Activated CD4-positive, alpha-beta T cell treated with anti-CD3 and anti-CD28 coated beads, Interleukin-2, amount 50 U/mL, for 24 hours (primary cell): ENCODE measurements around the gene ELMOD1.

Experiments
- DNase-seq, 2 donors: peaks; one replicate each; pipeline ENCODE4 v3.0.0-alpha.2; 2020; ENCODE audit warnings: low read depth in 1 of 2, low spot score in 1 of 2

ELMOD1 gene

DNA sequence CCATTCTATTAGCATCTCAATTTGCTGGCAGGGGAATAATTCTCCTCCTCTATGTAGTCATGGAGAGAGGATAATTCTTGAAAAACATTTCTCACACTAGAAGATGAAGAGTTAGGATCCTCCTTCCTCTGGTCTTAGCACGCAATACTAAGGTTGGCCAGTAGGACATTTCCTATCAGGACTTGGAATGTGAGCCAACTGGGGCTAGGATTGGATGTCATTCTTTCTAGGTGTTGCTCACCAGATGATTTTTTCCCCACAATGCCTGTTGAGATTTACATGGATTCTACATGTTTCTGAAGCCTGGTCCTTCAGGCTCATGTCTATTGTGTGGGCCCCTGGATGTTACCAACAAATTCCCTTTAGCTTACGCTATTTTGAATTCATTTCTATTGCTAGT lies 92.9 kb downstream of the ELMOD1 start:
- no peak for DNase-seq

DNA sequence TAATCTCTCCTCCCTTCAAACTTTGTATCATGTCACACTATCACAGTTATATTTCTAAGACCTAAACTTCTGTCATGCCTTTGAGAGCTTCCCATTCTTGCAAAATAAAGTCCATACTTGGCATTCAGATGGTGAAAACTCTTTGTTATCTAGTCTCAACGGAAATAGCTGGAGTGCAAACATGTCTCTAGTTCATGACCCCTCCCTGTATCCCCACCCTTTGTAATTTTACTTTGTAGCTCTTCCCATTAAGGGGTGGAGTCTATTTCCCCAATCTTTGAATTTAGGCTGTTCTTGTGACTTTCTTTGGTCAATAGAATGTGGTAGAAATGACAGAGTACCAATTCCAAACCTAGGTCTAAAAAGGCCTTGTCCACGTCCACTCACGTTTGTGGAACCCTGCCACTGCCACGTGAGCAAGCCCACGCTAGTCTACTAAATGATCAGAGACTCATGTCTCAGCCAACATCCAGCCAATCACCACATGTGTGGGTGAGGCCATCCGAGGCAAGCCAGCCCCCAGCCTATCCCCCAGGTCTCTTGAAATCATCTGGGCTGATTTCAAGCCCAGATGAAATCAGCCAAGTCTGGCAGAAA lies 97.5 kb downstream of the ELMOD1 start:
- no peak for DNase-seq

DNA sequence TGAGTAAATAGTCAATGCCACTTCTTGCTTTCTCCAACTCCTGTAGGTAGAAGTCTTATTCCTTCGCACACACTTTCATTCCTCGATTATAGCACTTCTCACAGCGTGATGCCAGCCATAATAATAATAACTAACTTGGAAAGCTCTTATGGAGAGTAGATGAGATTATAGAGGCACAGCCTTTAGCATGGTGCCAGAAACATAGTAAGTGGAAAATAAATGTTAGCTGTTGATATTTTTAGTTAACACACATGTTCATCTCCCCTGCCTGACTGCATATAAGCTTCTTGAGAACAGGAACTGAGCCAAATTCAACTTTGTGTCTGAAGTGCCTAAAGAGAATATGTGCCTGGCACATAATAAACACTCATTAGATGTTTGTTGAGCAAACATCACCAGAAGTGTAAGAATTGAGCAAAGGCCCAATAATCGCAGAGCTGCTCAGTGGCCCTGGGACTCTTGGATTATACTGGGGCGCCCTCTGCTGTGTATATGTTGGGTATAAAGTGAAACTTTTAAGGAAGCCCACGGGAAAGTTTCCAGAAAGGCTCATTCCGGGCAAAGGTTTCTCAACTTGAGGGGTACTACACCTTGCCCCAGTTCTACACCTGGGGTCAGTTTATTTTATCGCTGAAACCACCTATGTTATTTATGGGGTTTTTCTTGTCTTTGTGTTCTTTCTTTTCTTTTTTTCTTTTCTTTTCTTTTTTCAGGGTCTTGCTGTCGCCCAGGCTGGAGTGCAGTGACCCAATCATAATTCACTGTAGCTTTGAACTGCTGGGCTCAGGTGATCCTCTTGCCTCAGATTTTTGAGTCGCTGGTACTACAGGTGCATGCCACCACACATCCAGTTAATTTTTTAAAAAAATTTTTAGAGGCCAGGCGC lies 98.6 kb downstream of the ELMOD1 start:
- peak; percentile 8 to 48 for DNase-seq

DNA sequence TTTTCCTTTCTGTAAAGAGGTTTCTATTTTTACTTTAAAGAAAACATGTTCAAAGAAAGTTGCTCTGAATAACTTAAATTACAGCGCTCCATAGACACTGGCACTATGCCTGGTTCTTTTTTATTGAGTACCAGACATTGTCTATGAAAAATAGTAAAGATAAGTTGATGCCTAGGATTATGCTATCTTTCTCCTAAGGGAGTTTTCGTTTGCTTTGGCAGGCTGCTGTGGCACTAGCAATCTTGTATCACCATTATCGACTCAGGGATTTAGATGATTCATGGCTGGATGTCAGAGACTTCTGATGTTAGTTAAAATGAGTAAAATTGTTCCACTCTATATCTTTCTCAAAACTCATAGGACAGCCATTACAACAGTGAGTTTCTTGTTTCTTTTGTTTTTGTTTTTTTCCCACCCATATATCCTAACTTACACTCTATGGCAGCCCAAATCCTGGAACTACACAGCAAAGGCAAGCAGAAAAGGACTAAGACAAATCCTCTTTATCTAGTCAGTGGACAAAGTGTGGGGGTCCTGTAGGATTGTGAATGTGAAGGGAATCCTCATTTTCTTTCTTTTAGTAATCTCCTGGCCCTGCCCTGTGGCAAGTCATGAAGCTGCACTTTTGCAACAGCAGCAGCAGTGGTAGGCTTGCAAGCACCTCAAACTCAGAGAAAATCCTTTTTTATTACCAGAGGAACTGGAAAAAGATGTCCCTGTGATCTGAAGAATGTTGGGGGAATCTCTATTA lies 100.2 kb downstream of the ELMOD1 start:
- no peak for DNase-seq

DNA sequence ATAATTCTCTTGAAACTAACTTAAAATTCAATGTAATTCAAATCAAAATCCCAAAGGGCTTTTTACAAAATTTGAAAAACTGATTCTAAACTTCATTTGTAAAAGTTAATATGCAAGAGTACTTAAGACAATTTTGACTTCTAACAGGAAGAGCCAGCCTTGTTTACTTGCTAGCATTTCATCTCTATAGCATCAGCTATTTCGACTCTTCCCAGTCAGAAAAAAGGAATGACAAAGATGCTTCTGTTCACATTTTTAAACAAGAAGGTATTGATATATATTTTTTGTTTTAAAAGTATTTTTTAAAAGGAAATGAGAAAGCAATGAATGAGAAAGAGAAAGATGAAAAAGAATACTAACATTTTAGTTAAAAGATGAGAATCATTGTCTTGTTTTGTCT lies 104.5 kb downstream of the ELMOD1 start:
- no peak for DNase-seq

DNA sequence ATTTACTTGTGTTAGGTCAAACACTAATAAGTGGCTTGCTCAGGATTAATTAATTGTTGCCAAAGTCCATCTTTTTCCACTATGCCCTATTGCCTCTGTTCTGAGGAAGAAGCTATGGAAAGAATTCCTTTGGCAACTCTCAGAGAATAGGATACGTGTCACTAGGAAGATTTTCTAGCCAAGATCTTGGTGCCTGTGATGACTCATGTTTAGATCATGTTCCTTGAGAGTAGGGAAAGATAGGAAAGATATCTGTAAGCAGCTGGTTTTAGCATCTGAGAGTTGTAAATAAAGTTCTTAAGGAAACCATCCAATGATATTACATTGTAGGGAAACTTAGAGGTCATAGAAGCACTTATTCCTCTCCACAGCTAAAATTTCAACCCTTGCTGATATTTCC lies 105.2 kb downstream of the ELMOD1 start:
- DNase-seq = no peak

DNA sequence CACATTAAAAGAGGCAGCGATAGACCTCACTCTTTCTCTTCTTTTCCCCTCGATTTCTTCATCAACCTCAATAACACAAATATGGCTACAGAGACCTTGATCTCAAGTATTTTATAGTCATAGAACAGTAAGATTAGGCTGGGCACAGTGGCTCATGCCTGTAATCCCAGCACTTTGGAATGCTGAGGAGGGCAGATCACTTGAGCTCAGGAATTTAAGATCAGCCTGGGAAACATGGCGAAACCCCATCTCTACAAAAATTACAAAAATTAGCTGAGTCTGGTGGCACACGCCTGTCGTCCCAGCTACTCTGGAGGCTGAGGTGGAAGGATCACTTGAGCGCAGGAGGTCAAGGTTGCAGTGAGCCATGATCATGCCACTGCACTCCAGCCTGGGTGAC lies 106.3 kb downstream of the ELMOD1 start:
- DNase-seq = no peak

DNA sequence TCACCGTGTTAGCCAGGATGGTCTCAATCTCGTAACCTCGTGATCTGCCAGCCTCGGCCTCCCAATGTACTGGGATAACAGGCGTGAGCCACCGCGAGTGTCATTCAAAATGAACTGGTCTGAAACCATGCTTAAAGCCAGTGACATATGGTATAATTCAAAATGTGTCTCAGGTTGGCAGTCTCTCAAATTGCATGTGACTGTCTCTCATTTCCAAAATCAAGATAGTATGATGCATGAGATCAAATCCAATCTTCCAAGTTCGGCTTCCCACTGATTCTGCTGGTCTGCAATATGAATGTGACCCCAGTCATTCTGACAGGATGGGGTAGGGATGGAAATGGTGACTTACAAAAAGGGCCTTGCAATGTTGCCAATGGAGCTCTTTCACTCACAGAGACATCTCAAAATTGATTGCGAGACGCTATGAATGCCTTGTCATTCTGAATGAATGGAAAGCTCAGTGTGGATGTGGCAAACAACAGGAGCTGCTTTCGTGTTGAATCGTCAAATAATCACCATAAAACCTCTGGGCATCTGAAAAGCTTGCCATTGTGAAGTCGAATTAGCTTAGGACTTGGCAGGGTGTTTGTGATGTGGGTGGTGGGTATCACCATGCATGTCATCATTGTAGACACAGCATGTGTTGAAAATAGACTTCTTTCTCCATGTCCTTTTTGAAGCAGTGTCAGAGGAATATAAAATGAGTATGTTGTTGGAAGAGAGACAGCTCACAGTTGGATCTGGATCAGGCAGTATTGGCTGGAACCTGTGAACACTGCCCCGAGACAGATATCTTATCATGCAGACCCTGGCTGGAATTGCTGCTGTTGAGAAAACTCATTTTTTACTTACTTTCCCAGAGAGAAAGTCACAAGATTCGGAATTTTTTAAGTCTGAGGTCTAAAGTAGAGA lies 108.7 kb downstream of the ELMOD1 start:
- DNase-seq = no peak

DNA sequence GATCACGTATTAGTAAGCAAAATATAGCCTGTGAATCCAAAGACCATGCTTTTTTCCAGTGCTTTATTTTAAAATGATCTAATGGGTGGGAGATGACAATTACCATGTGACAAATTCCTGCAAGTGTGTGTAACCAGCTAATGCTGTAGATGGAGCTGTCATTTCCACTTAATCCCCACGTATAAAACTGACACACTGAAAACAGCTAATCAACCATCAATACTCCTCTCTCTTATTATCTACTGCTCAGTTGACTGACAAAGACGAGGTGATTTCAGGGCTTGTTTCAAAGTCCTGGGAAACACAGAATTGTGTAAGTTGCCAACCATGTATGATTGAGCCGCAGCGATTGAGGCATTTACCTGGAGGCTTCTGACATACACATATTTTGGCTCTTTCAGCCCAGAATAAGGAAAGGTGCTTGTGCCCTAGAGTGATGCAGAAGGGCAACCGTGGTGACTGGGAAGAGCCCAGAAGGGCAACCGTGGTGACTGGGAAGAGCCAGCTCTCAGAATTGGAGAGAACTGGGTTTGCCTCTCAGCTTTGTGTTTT lies 111.2 kb downstream of the ELMOD1 start:
- no peak for DNase-seq

DNA sequence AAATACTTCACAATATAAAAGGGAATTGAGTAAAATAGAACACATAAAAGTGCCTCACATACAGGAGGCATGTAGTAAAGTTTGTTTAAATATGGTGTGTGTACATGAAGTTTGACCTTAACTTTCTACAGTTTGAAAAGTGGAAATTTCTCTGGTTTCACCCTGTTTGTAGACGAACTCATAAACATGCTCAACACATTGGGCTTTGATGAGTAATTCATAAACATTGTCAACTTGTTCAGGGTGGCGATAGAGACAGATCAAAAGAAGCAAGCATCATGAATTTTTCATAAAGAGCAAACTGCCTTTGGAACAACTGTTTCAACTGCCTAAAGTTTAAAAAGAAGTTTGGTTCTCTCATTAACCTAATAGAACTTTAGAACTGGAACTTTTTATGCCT lies 111.8 kb downstream of the ELMOD1 start:
- DNase-seq = no peak

DNA sequence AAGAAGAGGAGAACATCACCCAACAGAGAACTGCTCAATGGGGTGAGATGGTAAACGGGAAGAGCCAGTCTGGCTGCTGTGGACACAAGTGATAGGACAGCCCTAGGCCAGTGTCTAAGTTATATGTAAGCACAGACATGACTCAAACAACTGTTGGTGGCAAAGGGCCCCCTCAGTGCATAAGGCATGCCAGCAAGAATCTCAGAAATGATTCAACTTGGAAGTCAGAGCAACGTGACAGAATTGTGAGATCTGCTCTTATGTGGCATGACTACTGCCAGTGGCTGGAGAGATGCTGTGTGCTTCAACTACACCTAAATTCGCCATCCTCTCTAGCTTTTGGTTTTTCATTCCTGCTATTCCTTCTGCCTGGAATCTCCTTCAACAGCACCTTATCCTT lies 113.5 kb downstream of the ELMOD1 start:
- DNase-seq = no peak

DNA sequence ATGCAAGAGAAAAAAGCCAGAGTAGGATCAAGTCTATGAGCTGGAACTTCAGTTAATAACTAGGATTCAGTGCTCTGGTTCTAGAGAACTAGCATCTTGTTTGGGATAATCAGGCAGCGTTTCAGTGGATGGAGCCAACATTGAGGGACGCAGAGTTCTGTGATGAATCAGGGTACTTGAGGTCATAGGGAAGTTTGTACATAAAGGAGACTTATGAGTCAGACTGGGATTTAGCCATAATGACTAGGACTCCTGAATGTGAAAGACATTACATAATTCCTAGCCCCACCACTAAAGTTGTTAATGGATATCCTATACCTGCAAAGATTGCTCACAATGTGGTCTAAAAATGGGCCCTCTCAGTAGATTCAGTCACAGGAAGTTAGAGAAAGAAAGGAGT lies 114.1 kb downstream of the ELMOD1 start:
- DNase-seq = no peak

DNA sequence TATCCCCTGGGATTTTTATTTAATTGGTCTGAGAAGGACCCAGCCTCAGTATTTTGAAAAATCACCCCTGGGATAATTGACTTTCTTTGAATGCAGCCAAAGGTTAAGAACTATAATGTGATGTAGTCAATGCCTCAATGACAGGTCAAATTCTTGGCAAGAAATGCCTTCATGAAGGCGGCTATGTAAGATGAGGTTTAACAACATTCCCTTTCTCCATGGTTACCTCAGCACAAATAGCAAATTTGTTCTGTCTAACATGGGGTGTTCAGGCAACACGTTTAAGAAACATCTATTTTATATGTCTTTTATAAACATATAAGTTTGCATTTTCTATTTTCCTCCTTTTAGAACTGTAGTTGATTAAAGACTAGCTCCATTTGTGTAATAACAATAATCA lies 115.6 kb downstream of the ELMOD1 start:
- no peak for DNase-seq

DNA sequence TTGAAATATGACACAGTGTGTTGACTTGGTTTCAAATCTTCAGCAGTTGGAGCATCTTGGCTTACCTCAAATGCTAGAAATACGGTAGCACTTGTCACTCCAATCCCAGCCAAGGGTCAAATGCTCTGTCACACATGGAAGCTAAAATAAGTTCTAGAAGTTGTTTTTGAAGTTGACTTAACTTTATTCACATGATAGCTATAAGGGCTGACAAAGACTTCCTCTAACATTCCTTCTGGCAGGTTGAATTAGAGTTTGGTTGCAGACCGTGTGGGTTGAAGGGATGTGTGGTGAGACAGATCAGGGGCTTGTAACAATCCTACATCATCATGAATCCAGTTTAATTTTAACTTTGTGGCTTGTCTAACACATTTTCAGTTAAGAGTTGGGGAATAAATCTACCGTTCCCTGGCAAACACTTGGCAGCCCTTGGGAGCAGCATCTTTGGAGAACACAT lies 116.3 kb downstream of the ELMOD1 start:
- DNase-seq = no peak

DNA sequence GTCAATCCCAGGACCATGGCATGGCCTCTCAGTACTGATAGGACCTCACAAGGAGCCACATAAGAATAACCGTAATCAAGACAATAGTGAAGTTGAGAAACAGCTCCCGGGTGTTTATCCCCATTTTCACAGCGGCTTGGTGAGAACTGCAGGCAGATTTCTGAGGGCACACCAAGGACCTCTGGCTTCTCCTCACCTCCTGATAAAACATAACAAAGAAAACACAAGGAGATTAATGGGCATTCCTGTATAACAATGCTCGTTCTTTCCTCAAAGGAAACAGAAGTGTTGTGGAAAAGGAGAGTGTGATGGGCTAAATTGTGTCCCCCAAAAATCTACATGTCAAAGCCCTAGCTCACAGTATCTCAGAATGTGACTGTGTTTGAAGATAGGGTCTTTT lies 116.9 kb downstream of the ELMOD1 start:
- DNase-seq = no peak

DNA sequence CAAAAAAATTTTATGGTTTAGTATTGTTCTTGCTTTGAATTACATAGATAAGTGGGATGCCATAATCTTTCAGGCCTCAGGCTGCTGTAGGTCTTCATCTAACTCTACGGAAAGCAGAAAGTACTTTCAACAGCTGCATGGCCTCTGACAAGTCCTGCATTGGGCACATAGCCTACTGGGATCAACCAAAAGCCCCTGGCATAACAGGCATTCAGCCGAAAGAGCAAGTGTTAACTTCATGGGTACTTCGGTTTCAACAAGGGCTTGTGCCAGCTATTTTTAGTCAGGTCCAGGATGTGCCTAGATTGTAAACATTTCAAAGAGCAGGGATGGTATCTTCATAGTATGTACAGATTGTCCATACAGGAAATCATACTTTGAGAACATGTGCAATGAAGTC lies 117.8 kb downstream of the ELMOD1 start:
- DNase-seq = no peak

DNA sequence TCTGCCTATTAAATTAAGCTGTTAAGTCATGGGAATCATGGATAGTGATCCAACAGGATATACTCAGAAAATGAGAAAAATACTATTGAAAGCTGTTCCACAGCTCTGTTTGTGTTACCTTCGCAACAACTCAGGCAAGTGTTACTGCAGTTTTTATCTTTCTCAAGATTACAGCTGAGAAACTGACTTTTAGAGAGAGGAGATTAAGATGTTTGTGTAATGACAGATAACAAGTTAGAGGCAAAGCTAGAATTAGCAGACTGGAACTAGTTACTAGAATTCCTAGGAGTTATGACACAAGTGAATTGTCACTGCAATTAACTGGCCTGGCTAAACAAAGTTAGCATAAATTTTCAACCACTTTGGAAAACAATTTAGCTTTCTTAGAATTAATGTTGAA lies 119.4 kb downstream of the ELMOD1 start:
- DNase-seq = no peak

DNA sequence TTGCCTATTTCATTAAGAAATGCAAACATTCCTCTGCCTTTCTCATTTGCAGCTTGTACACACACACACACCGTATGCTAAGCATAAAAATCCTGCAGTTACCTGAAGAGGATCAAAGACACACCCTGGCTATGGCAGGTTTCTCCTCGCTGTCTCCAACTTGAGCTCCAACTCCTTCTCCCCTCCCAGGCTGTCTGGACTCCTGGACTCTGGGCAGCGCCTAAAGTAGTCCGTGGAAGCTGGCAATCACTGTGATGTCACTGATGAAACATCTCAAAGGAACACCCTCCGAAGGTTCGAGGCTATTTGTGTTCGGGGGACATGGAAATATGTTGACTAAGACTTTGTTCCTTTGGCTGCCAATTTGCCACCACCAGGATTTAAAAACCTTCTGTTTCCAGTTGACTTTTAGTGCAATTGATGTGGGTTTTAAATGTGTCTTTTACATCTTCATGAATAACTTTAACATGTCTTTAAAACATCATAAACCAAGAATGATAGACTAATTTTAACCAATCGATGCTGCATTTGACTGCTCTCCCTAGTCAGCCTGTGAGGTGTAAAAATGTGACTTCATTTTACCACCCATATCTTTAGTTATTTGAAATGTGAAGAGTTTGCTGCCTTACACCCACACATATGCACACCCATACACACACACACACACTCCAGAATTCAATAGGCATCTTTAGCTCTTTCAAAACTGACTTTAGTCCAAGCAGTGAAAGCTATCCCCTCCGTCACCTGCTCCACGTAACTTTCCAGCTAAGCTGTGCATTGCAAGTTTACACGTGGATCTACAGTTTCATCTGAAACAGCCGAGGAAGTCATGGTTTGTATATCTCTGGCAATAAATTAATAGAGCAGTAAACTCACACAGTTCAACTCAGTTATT lies 121.2 kb downstream of the ELMOD1 start, which contains the start of gene SLN:
TSS of gene SLN (minus strand) at position 196 of the 895 bp plus-strand sequence.
- DNase-seq = no peak

DNA sequence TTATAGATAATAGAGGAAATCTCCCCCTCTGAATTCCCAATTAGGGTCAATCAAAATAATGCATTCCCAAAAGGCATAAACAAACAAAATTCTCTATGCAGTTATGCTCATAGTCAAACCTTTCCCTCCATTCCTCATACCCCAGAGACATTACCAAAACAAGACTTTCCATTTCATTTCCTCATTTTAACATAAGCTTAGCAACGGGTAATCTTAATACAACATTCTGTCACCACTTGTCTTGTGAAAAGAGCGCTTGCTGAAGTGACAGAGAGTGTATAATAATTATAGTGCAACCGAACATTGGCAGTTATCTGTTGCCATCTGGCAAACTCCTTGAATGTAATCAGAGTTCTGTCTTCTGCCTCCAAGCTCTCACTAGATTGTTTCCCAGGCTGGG lies 122.1 kb downstream of the ELMOD1 start:
- DNase-seq = no peak
